ENCODE measurements around the gene TK2.

TK2 gene

GRCh38 chr16:66544016-66544757 lies 5.7 kb downstream of the TK2 start:
- DNase-seq (ENCODE audit: low spot score): no peak

GRCh38 chr16:66543541-66543940 lies 6.4 kb downstream of the TK2 start:
- no peak for DNase-seq (ENCODE audit: low spot score)

DNA sequence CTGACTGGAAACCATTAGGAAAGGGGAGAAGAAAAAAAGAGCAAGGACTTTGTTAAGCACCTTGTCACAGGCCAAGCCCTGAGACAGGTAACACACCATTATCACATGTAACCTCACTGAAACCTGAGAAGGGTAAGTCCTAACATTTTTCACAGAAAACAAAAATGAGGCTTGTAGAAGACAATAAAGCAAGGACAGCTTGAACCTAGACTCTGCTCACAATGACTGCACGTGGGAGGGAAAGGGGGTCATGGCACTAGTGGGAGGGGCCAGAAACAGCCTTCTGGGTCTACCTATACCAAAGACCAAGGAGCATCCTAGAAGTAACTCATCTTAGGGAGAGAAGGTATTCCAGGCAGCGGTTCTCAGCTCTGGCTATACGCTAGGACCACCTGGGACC lies 7.5 kb downstream of the TK2 start:
- DNase-seq (ENCODE audit: low spot score): no peak

GRCh38 chr16:66541388-66542355 lies 8.2 kb downstream of the TK2 start:
- no peak for DNase-seq (ENCODE audit: low spot score)

GRCh38 chr16:66539623-66540469 lies 10.1 kb downstream of the TK2 start:
- DNase-seq (ENCODE audit: low spot score): no peak

GRCh38 chr16:66538910-66539309 lies 11.0 kb downstream of the TK2 start:
- DNase-seq (ENCODE audit: low spot score): no peak

DNA sequence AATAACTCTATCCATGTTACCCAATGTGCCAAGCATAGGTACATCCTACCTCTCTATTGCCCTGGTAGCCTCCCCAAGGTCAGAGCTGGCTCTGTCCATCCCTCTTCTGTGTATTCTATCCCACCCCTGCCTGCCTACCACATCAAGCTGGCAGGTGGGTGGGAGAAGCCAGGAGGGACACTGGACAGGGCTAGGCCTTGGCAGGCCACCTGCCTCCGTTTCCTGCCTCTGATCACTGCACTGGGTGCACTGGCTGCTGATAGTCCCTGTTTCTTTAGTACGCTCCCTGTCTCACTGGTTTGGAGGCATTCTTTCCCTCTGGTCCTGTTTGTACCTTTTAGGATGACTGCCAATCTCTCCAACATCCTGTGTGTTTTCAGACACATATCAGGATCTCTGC lies 12.7 kb downstream of the TK2 start:
- no peak for DNase-seq (ENCODE audit: low spot score)

GRCh38 chr16:66536525-66536924 lies 13.4 kb downstream of the TK2 start:
- no peak for DNase-seq (ENCODE audit: low spot score)

GRCh38 chr16:66534376-66534799 lies 15.5 kb downstream of the TK2 start:
- no peak for DNase-seq (ENCODE audit: low spot score)

DNA sequence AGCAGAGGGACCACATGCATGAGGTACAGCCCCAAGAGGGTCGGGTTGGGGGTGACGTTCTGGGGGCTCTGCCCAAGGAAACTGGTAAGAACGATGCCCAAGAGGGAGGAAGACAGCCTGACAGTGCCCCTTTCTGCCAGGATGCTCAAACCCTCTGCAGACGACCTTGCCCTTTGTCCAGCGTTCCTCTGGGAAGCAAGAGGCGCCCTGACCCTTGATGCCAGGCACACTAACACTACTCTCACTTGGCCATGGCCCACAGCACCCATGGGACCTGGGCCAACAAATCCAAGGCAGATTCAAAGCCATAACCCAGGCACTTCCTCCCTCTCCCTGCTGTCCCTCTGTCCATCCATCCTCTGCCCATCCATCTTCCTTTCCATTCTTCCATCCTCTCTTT lies 20.4 kb downstream of the TK2 start:
- no peak for DNase-seq (ENCODE audit: low spot score)

GRCh38 chr16:66528294-66528693 lies 21.6 kb downstream of the TK2 start:
- DNase-seq (ENCODE audit: low spot score): no peak

DNA sequence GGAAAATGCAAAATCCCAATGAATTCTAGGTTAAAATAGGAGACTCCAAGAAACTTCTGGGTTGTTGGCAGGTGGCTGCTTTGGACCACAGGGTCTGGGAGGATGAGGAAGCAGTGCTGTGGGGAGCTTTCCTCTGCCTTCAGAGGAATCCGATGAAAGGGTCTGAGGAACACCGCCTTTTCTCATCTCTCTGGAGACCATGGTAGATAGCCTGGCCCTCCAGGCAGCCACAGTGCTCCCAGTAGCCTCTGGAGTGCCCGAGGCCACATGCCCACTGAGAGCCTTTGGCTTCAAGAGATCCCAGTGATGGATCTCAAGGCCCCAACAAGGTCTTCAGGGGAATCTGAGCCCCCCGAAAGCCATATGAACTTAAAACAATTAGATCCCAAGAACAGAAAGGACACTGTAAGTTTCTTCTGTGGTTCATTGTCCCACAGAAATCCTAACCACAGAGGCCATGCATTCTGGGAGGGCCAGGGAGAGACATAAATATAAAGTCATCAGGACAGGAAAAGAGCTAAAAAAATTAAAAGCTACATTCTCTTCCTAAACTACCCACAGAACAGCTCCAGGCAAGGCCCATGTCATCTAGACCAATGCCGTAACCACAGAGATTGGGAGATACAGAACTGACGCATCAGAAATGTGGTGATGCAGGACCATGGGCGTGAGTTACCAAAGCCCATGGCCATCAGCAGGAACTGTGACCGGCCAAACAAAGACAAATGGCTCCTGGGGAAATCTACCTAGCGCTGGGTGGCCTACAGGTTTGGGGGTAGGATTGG lies 24.3 kb downstream of the TK2 start:
- no peak for DNase-seq (ENCODE audit: low spot score)

DNA sequence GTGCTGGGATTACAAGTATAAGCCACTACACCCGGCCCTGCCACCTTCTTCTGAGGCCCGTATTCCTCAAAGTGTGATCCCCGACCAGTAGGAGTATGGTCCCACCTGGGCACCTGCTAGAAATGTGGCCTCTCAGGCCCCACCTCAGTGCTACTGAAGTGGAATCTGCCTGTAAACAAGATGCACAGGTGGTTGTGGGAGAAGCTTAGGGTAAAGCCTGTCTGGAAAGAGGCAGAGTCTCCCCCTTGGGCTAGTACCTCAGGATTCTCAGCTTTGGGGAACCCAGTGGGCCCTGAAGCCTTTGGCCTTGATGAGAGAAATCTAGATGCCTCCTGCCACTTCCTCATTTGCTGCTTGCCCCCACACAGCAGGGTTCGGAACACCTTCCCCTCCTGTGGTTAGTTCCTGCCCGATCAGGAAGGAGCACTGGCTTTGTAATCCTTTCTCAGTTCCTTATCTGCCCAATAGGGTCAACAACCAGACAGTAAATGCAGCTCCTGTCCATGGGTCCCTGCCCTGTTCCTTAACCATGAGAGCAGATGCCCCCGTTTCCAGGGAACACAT lies 25.2 kb downstream of the TK2 start:
- DNase-seq (ENCODE audit: low spot score): no peak

GRCh38 chr16:66523861-66524354 lies 26.0 kb downstream of the TK2 start:
- DNase-seq (ENCODE audit: low spot score): no peak

DNA sequence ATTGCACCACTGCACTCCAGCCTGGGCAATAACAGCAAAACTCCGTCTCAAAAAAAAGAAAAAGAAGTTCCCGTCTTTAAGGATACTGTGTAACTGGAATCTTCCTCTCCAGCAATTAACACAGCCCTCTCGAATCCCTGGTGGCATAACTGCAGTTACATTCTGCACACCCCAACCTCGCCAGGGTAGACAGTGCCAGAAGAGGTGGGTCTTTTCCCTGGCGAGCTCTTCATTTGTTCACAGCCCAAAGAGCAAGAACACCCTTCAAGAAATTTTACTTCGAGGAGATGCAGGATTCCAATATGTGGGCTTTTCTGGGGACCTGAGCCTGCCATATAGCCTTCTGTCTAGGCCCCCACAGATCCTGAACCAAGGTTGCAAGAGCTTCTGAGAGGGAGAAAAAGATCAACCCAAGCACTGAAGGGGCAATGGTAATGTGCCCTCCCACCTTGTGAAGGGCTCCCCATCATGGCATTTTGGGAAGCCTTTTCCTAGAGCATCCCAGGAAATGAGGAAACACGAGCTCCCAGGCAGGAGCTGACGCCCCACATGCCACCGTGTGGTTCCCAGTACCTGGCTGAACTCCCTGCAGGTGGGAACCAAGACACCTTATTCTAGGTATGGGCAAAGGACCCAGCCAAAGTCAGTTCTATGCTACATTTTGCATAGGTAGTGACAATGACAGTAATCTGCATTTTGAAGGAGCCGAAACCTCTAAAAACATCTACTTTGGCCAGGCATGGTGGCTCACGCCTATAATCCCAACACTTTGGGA lies 26.9 kb downstream of the TK2 start:
- no peak for DNase-seq (ENCODE audit: low spot score)

GRCh38 chr16:66521951-66522771 lies 27.8 kb downstream of the TK2 start:
- no peak for DNase-seq (ENCODE audit: low spot score)

DNA sequence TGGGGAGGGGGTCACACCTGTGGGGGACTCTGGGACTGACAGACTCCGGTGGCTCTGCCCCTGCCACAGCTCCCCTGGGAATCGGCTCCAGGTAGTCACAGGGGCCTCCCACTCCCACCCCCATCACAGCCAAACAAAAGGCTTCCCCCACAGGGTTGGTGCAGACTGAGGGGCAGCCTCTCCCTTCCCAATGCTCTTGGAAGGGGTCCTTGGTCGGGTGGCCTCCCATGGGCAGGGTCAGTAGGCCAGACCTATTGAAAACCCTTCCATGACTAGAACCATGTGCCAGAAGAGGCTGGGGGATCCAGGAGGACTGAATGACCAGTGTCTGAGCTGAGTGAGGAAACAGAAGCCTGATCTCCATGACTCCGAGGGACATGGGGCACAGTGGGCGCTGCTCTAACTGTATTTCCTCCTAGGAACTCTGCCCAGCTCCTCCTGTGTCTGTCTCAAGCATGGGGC lies 28.6 kb downstream of the TK2 start:
- DNase-seq (ENCODE audit: low spot score): no peak

- no peak for DNase-seq (ENCODE audit: low spot score)
These were observed 29.3 kb downstream of the TK2 start for GRCh38 chr16:66520406-66521170.

Data from HuH-7.5 (cell line).